Stimulated activated CD4-positive, alpha-beta T cell treated with anti-CD3 and anti-CD28 coated beads, Interleukin-1b, Interleukin-23, amount 100 ng/mL, for 48 hours (primary cell): ENCODE measurements around the gene WEE1.

Source experiments
- DNase-seq: peaks from one replicate; pipeline ENCODE4 v3.0.0-alpha.2; 2020

The WEE1 gene

GRCh38 chr11:9625162-9625561 lies 51.7 kb downstream of the WEE1 start:
- no peak for DNase-seq

GRCh38 chr11:9625728-9626127 lies 52.3 kb downstream of the WEE1 start:
- DNase-seq: no peak

GRCh38 chr11:9626496-9627394 lies 53.3 kb downstream of the WEE1 start:
- no peak for DNase-seq

GRCh38 chr11:9629064-9629463 lies 55.6 kb downstream of the WEE1 start:
- no peak for DNase-seq

- no peak for DNase-seq
Observed at GRCh38 chr11:9633679-9634078, 60.2 kb downstream of the WEE1 start.

- no peak for DNase-seq
Observed at GRCh38 chr11:9636691-9637090, 63.2 kb downstream of the WEE1 start.

- no peak for DNase-seq
Observed at GRCh38 chr11:9639099-9639498, 65.6 kb downstream of the WEE1 start.
